Stimulated activated naive B cell treated with anti-CD40 and anti-IgM and Interleukin-4, amounts not matched to agents 10 μg/mL and 1 μg/mL and 100 μg/mL, for 72 hours (primary cell): ENCODE results near the gene SLC30A4.
A peak's percentile ranks its signal among the peaks of the same experiment; 100 is the strongest.

Experiments
- ATAC-seq, 2 donors: fragments of 150-1000 bp; cut with Tn5 transposase; replicated peaks; 2 replicates each; pipeline ENCODE4 v1.10.0; 2021; ENCODE audit warnings: moderate library complexity in 1 of 2
- DNase-seq: peaks from one replicate; pipeline ENCODE4 v3.0.0; 2021
- H3K27ac Mint-ChIP-seq: one replicate; pipeline ENCODE4 v1.8.0; 2022; ENCODE audit warnings: mild to moderate bottlenecking, mixed read lengths
- H3K27me3 Mint-ChIP-seq, 2 donors: one replicate each; pipeline ENCODE4 v1.8.0; 2022; ENCODE audit warnings: mixed read lengths in 2 of 2
- H3K36me3 Mint-ChIP-seq, 2 donors: one replicate each; pipeline ENCODE4 v1.8.0; 2022; ENCODE audit warnings: mixed read lengths in 2 of 2, mild to moderate bottlenecking in 1 of 2
- H3K4me1 Mint-ChIP-seq, 2 donors: one replicate each; pipeline ENCODE4 v1.8.0; 2022; ENCODE audit warnings: mixed read lengths in 2 of 2, mild to moderate bottlenecking in 1 of 2
- H3K4me3 Mint-ChIP-seq, 2 donors: one replicate each; pipeline ENCODE4 v1.8.0; 2022; ENCODE audit warnings: mild to moderate bottlenecking in 2 of 2, mixed read lengths in 2 of 2, moderate library complexity in 1 of 2
- H3K9me3 Mint-ChIP-seq, 2 donors: one replicate each; pipeline ENCODE4 v1.8.0; 2022; ENCODE audit warnings: mixed read lengths in 2 of 2, mild to moderate bottlenecking in 1 of 2

SLC30A4 gene

DNA sequence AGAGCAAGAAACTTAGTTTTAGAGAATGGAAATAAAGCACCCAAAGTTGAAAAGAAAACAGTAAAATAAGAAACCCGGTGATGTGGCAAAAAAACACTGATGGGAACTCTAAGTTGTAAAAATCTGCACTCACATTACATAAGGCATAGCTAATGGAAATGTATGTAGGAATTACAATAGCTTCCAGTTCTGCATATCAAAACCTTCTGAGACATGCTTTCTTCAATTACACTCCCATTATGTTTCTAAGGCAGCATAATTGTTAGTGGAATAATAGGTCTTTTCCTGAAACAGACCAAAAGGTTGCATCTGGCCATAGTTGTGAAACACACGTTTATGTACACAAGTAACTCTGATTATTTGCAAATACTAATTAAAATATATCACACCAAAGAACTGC lies 41.4 kb downstream of the SLC30A4 start:
- Mint-ChIP-seq H3K4me3 (no peak overlapping the region), H3K27ac (no peak overlapping the region), H3K36me3 (peaks cover 7 to 17% of the 10 kb centered on the region in 2 donors), H3K9me3 (no peaks in the 10 kb centered on the region), H3K27me3 (no peaks in the 10 kb centered on the region), H3K4me1 (no peaks in the 10 kb centered on the region)
- DNase-seq (no peak), ATAC-seq (no peak)

DNA sequence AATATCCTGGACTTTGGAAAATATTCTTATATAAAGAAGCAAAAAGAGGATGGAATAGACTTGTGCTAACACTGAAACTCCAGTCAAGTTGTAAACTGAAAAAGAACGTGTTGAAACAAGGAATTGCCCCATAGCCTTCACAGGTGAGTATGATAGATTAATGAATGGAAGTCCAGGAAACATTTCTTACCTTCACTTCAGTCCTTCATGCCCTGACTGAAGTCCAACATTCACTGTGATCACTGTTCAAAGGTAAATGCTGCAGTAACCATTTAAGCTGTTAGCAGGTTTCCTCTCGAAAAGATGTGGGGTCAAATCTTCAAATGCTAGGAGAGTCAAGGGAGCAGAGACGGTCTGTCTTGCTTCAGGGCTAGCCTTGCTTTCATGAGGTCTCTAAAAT lies 46.1 kb downstream of the SLC30A4 start:
- DNase-seq (no peak), ATAC-seq (no peak)
- no peak overlapping the region for H3K27ac Mint-ChIP-seq

DNA sequence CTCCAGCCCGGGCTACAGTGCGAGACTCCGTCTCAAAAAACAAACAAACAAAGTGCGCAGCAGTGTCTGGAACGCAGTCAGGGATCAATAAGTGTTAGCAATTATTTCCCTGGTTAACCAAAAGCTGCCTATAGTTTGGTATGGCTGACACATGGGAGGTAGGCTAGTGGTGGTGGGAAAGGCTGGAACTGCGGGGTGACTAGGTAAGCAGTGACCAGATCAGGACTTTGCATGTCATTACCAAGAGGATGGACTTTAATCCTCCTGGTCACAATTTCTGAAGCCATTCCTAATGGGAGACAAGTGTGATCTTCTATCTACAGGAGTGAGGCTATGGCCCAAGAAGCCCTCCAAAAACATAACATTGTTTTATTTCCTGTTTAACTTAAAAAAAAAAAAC lies 47.8 kb downstream of the SLC30A4 start:
- no peak for DNase-seq
- H3K4me3 Mint-ChIP-seq, result no peak overlapping the region
- H3K4me1 Mint-ChIP-seq, result no peaks in the 10 kb centered on the region
- ATAC-seq, result no peak
- no peaks in the 10 kb centered on the region for H3K9me3 Mint-ChIP-seq
- H3K27me3 Mint-ChIP-seq, result peaks cover 8 to 11% of the 10 kb centered on the region in 2 donors
- peaks cover 0 to 2% of the 10 kb centered on the region in 2 donors for H3K36me3 Mint-ChIP-seq
- no peak overlapping the region for H3K27ac Mint-ChIP-seq

More for the DNA sequence above, 46.1 kb downstream of the SLC30A4 start:
- Mint-ChIP-seq H3K4me3 (no peak overlapping the region), H3K36me3 (peaks cover 0 to 14% of the 10 kb centered on the region in 2 donors), H3K9me3 (no peaks in the 10 kb centered on the region), H3K4me1 (no peaks in the 10 kb centered on the region), H3K27me3 (peaks cover 2 to 7% of the 10 kb centered on the region in 2 donors)

DNA sequence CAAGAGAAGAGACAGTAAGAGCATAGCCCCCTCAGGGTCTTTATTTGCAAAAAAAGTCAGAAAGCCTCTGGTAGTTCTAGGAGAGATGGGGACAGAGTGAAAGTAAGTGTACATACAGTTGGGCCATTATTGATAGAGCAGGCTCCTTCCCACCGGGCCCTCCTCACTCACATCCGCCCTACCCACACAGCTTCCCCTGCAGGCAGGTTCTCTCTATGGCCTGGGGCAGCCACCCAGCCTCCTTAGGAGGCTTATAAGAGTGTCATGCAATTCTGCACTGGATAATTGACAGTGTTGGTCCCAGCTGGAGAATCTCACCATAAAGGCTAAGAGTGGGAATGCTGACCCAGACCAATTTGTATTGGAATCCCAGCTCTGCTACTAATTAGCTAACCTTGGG lies 49.5 kb downstream of the SLC30A4 start:
- Mint-ChIP-seq H3K27ac (no peak overlapping the region), H3K9me3 (no peaks in the 10 kb centered on the region), H3K27me3 (peaks cover 20 to 22% of the 10 kb centered on the region in 2 donors), H3K36me3 (no peaks in the 10 kb centered on the region), H3K4me1 (peaks cover 7 to 12% of the 10 kb centered on the region in 2 donors), H3K4me3 (no peak overlapping the region)
- ATAC-seq (no peak), DNase-seq (no peak)

DNA sequence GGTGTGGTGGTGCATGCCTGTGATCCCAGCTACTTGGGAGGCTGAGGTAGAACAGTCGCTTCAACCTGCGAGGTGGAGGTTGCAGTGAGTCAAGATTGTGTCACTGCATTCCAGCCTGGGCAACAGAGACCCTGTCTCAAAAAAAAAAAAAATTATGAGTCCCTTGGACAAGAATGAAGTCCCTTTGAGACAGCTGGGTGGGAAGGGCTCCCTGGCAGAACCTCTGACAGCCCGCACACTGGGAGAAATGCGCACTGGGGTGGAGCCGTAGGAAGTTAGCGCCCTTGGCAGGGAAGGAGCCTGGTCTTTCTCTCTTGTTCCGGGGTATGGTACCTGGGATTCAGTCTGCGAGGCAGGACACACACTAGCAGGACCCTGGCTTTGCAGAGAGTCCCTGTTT lies 51.4 kb downstream of the SLC30A4 start:
- Mint-ChIP-seq H3K36me3 (no peaks in the 10 kb centered on the region), H3K4me1 (peaks cover 10 to 16% of the 10 kb centered on the region in 2 donors), H3K27me3 (peaks cover 20 to 25% of the 10 kb centered on the region in 2 donors), H3K9me3 (no peaks in the 10 kb centered on the region), H3K27ac (no peak overlapping the region), H3K4me3 (no peak overlapping the region)
- ATAC-seq (no peak), DNase-seq (no peak)

DNA sequence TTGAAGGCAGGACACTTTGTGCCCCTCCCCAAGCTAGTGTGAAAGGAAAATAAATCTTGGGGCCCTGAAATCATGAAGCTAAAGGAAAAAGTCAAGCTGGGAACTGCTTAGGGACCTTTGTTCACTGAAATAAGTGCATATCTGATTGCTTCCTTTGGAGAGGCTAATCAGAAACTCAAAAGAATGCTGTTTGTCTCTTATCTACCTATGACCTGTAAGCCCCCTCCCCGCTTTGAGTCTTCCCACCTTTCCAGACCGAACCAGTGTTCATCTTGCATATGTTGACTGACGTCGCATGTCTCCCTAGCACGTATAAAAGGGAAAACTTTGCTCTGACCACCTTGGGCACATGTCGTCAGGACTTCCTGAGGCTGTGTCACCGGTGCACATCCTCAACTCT lies 53.1 kb downstream of the SLC30A4 start:
- H3K4me3 Mint-ChIP-seq, result no peak overlapping the region
- H3K36me3 Mint-ChIP-seq, result no peaks in the 10 kb centered on the region
- H3K27me3 Mint-ChIP-seq, result peaks cover 20 to 25% of the 10 kb centered on the region in 2 donors
- peaks cover 10 to 16% of the 10 kb centered on the region in 2 donors for H3K4me1 Mint-ChIP-seq
- ATAC-seq, result no peak
- H3K9me3 Mint-ChIP-seq, result no peaks in the 10 kb centered on the region
- DNase-seq, result no peak
- no peak overlapping the region for H3K27ac Mint-ChIP-seq

DNA sequence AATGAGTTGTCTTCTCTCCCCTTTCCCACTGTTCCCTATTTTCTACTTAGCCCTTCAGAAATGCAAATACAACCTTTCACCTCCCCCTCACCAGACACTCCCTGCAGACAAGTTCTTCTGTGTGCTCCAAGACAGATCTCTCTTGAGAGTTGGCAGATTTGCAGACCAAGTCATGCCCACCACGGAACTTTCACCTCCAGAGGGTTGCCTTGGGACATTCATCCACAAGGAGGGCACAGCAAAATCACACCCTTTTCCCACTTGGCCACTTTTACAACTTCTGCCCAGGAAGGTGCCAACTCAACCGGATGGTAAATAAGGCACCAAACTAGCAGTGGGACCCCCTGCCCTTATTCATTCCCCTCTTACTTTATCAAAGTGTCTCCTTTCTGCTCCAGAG lies 53.5 kb downstream of the SLC30A4 start:
- Mint-ChIP-seq H3K4me1 (peaks cover 10 to 16% of the 10 kb centered on the region in 2 donors), H3K4me3 (no peak overlapping the region), H3K27me3 (peaks cover 20 to 25% of the 10 kb centered on the region in 2 donors), H3K9me3 (no peaks in the 10 kb centered on the region), H3K36me3 (no peaks in the 10 kb centered on the region), H3K27ac (no peak overlapping the region)
- DNase-seq (no peak), ATAC-seq (no peak)

DNA sequence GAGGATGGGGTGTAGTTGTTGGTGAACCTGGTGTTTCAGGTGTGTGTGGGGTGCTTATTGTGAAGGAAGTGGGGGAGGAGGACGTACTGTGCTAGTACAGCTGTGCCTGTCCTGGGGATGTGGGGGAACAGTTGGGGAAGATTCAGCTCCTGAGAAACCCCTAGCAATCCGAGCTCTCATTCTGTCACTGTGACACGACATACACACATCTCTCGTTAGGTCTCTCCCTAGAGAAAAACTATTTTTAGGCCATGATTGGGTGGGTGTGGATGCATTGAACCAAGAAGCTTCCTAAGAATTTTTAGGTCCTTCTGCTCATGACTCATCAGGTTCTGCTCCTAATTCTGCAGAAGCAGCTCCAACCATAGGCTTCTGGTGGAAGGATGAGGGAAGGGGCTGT lies 54.3 kb downstream of the SLC30A4 start:
- no peaks in the 10 kb centered on the region for H3K9me3 Mint-ChIP-seq
- H3K4me3 Mint-ChIP-seq, result no peak overlapping the region
- DNase-seq (no peak), ATAC-seq (no peak)
- peaks cover 20 to 25% of the 10 kb centered on the region in 2 donors for H3K27me3 Mint-ChIP-seq
- no peak overlapping the region for H3K27ac Mint-ChIP-seq
- H3K4me1 Mint-ChIP-seq, result peaks cover 10 to 16% of the 10 kb centered on the region in 2 donors
- H3K36me3 Mint-ChIP-seq, result no peaks in the 10 kb centered on the region

DNA sequence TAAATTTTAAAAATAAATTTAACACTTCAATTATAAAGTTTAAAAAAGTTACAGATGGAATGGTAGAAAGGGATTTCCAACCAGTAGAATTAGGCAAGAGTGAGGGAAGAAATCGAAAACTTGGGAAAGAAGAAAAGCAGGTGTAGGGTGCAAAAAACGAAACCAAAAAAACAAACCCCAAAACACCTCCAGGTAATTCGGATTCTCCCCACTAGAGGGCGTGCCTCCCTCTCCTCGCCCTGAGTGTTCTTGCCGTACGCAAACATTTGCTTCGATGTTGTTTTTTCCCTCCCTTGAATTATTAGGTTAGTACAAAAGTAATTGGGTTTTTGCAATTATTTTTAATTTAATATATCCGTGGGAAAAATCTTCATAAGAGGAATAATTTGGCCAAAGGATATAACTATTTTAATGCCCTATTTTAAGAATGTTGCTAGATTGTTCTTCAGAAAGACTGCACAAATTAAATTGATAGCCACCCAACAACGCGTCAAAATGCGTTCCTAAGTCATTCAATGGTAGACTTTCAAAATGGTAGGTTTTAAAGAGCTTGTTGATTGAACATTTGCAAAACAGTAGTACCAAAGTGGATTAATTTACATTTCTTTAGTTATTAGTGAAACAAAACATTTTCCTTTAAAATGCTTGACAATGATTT lies 63.7 kb downstream of the SLC30A4 start:
- Mint-ChIP-seq H3K4me1 (peaks cover 28 to 43% of the 10 kb centered on the region in 2 donors), H3K27me3 (no peaks in the 10 kb centered on the region), H3K4me3 (peak overlapping the region; percentile 57 to 83), H3K27ac (no peak overlapping the region), H3K9me3 (no peaks in the 10 kb centered on the region), H3K36me3 (no peaks in the 10 kb centered on the region)
- DNase-seq, result peak; percentile 56
- no peak for ATAC-seq

DNA sequence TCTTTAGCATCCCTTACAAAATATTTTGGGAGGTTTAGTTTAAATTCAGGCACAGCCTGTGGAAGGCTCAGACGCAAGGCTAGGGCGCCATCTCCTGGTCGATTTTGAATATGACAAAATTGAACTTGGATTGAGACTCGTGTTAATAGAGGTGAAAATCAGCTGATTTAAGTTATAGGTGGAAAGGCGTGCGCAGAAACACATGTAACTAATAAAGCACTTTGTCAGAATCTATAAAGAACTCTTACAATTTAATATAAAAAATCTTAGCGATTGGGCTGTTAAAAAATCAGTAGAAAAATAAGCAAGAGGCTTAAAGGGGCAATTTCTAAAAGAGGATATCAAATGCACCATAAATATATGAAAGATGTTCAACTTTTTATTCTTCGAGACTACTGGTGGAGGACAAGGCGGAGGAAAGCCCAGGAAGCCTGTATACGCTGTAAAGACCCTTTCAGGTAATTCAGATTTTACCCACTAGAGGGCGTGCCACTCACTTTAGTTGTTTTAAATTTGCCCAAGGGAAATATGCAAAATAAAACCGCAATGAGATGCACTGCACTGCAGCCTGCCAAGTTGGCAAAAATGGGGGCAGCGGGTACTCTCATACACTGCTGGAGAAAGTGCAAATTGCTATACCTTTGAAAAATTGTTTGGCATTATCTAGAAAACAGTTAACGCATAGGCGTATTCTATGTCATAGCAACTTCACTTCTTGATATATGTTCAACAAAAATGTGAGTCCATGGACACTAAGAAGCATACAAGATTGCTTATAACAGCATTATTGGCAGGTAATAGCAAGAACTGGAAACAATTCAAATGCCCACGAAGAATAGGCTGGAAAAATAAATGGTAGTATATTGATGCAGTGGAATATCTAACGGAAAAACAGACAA lies 64.7 kb downstream of the SLC30A4 start:
- peaks cover 31 to 46% of the 10 kb centered on the region in 2 donors for H3K4me1 Mint-ChIP-seq
- H3K9me3 Mint-ChIP-seq, result no peaks in the 10 kb centered on the region
- ATAC-seq (peak; percentile 69 to 80), DNase-seq (peak; percentile 76)
- H3K27ac Mint-ChIP-seq, result peak overlapping the region; percentile 67
- H3K27me3 Mint-ChIP-seq, result no peaks in the 10 kb centered on the region
- peak overlapping the region; percentile 81 to 83 for H3K4me3 Mint-ChIP-seq
- H3K36me3 Mint-ChIP-seq, result no peaks in the 10 kb centered on the region

DNA sequence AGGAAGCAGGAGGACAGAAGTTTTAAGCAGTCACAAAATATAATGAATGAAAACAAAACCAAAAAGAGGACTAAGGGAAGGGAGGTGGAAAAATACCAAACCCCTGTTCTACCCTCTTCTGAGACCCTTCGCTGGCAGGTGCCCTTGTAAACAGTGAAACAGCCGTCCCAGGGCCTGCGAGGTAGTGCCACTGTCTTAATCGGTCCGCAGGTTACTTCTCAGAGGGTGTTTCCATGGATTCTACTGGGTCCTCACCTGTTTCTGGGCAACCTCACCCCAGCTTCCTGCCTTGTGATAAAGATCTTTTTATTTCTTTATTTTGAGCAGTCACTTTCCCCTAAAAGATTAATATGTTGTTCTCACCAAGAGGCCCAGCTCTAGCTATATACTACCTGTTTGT lies 65.3 kb downstream of the SLC30A4 start:
- H3K36me3 Mint-ChIP-seq, result no peaks in the 10 kb centered on the region
- ATAC-seq (peak; percentile 1 to 2), DNase-seq (no peak)
- no peak overlapping the region for H3K4me3 Mint-ChIP-seq
- no peaks in the 10 kb centered on the region for H3K27me3 Mint-ChIP-seq
- H3K9me3 Mint-ChIP-seq, result no peaks in the 10 kb centered on the region
- peaks cover 31 to 46% of the 10 kb centered on the region in 2 donors for H3K4me1 Mint-ChIP-seq
- H3K27ac Mint-ChIP-seq, result peak overlapping the region; percentile 67

DNA sequence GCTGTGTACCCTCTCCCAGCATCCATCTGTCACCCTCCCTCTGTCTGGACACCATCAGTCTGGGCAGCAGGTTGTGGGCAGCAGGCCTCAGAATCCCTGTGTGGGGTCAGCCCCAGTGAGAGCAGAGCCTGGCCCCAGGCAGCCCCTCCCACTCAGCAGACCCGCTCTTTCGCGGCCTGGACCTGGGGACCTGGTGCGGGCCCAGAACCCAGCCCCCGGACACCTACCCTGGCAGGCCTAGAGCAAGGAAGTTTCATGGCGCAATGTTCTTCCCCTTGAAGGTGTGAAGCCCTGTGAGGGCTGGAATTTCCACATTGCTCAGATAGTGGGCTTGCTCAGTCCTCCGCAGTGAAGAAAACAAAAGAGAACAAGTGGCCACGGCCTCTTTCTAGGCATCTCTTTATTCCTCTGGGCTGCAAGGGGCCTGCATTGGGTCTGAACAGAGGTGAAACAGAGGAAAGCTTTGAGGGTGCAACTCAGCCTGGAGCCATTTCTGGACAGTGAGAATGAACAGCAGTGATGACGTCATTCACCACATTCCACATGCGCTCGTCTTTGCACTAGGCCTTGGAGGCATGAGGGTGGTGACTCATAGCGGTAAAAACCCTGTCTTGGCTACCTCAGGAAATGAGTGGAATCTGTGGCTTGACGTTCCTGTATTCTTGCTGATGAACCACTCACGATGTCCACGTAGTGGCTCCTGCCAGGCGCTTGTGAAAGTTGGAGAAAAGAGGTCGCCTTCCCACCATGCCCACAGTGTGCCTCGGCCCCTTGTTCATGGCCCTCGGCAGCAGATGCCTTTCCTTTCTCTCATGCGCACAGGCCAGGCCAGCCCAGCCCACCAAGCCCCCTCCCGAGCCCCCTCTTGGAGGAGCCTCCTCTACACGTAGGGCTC lies 66.1 kb downstream of the SLC30A4 start:
- Mint-ChIP-seq H3K36me3 (no peaks in the 10 kb centered on the region), H3K4me3 (no peak overlapping the region), H3K4me1 (peaks cover 31 to 46% of the 10 kb centered on the region in 2 donors), H3K27me3 (no peaks in the 10 kb centered on the region), H3K9me3 (no peaks in the 10 kb centered on the region), H3K27ac (no peak overlapping the region)
- ATAC-seq (peak in 1 of 2 donors; percentile 22), DNase-seq (peak; percentile 14)

DNA sequence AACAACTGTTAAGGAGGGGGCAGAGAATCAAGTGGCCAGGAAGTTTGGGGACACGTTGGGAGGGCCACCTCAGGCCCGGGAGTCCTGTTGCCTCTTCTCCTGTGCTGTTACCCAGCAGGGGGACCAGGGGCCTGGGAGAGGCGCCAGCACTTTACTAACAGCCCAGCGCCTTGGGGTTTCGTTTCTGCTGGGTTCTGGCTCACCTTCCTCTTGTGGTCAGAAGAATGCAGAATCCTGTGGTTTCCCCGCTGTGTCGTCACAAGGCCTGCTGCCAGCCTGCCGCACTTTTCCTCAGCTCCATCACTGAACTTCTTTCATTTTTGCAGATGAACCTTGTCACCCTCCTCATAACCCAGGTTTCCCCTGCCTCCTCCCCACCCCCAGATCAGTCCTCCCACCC lies 67.7 kb downstream of the SLC30A4 start:
- peak overlapping the region; percentile 50 to 75 for H3K4me3 Mint-ChIP-seq
- no peaks in the 10 kb centered on the region for H3K9me3 Mint-ChIP-seq
- ATAC-seq (peak; percentile 73 to 75), DNase-seq (peak; percentile 66)
- H3K36me3 Mint-ChIP-seq, result no peaks in the 10 kb centered on the region
- peaks cover 31 to 46% of the 10 kb centered on the region in 2 donors for H3K4me1 Mint-ChIP-seq
- peak overlapping the region; percentile 85 for H3K27ac Mint-ChIP-seq
- H3K27me3 Mint-ChIP-seq, result peaks cover 0 to 5% of the 10 kb centered on the region in 2 donors

DNA sequence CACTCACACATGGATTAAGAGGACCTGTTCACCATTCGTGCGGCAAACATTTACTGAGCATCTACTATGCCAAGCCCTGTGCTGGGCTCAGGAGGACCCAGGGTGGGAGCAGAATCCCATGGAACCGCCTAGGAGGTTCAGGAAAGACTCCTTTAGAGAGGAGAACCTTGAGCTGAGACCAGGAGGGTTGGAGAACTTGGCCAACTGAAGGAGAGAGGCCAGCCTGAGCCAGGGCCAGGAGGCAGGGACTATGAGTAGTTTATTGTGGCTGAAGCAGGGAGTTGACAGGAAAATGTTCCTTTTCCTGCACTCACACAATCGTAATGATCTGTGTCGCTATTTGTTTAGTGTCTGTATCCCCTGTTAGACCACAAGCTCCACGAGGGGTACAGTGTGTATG lies 71.3 kb downstream of the SLC30A4 start:
- no peak for ATAC-seq
- Mint-ChIP-seq H3K27ac (no peak overlapping the region), H3K4me3 (no peak overlapping the region), H3K9me3 (no peaks in the 10 kb centered on the region), H3K4me1 (peaks cover 23 to 30% of the 10 kb centered on the region in 2 donors), H3K36me3 (no peaks in the 10 kb centered on the region), H3K27me3 (peaks cover 0 to 8% of the 10 kb centered on the region in 2 donors)
- no peak for DNase-seq
